H9 (cell line): ENCODE data around the gene SEMA6C. TPM values are rescaled to one million over a fixed set of nuclear protein-coding genes. Genes with fewer than 3 reads are reported as not detected.

Source experiments
- DNase-seq: peaks from one replicate; pipeline ENCODE4 v3.0.0-alpha.2; 2017
- H2AFZ ChIP-seq: one replicate; pipeline ENCODE4 v1.6.1; 2013; ENCODE audit warnings: mild to moderate bottlenecking, low read length, control low read depth, moderate library complexity
- H2AK5ac ChIP-seq: 2 replicates; pipeline ENCODE4 v1.6.1; 2013; ENCODE audit warnings: low read length, control low read depth, mixed read lengths; ENCODE audit not compliant: insufficient read length
- H2BK120ac ChIP-seq: one replicate; pipeline ENCODE4 v1.6.1; 2013; ENCODE audit warnings: low read depth, mild to moderate bottlenecking, low read length, control low read depth, inconsistent platforms; ENCODE audit not compliant: poor library complexity, severe bottlenecking
- H2BK12ac ChIP-seq: 2 replicates; pipeline ENCODE4 v1.6.1; 2013; ENCODE audit warnings: low read length, control low read depth, mixed read lengths, low read depth; ENCODE audit not compliant: insufficient read length
- H2BK15ac ChIP-seq: 2 replicates; pipeline ENCODE4 v1.6.1; 2013; ENCODE audit warnings: low read depth, low read length, control low read depth
- H2BK20ac ChIP-seq: one replicate; pipeline ENCODE4 v1.6.1; 2013; ENCODE audit warnings: low read depth, mild to moderate bottlenecking, low read length, control low read depth, inconsistent platforms; ENCODE audit not compliant: poor library complexity, severe bottlenecking
- H2BK5ac ChIP-seq: 2 replicates; pipeline ENCODE4 v1.6.1; 2013; ENCODE audit warnings: low read length, control low read depth, mixed read lengths; ENCODE audit not compliant: insufficient read length
- H3K14ac ChIP-seq: 2 replicates; pipeline ENCODE4 v1.6.1; 2013; ENCODE audit warnings: low read length, control low read depth; ENCODE audit not compliant: insufficient read depth
- H3K18ac ChIP-seq: 2 replicates; pipeline ENCODE4 v1.6.1; 2013; ENCODE audit warnings: low read depth, mild to moderate bottlenecking, mixed read lengths, low read length, control low read depth; ENCODE audit not compliant: insufficient read length
- H3K23ac ChIP-seq: 2 replicates; pipeline ENCODE4 v1.6.1; 2013; ENCODE audit warnings: low read length, control low read depth, mixed read lengths, low read depth; ENCODE audit not compliant: insufficient read length
- H3K23me2 ChIP-seq: 2 replicates; pipeline ENCODE4 v1.6.1; 2013; ENCODE audit warnings: low read depth, mild to moderate bottlenecking, mixed read lengths, low read length, control low read depth; ENCODE audit not compliant: insufficient read length, poor library complexity, severe bottlenecking
- H3K27ac ChIP-seq: 2 replicates; pipeline ENCODE4 v1.5.1; 2013; ENCODE audit warnings: low read length, control low read depth, mixed read lengths, low read depth; ENCODE audit not compliant: insufficient read length
- H3K27me3 ChIP-seq: 2 replicates; pipeline ENCODE4 v1.6.1; 2013; ENCODE audit warnings: low read length, control low read depth, inconsistent platforms; ENCODE audit not compliant: insufficient read depth
- H3K4ac ChIP-seq: 2 replicates; pipeline ENCODE4 v1.6.1; 2013; ENCODE audit warnings: low read depth, mild to moderate bottlenecking, control low read depth, inconsistent platforms, low read length, moderate library complexity
- H3K4me1 ChIP-seq: 2 replicates; pipeline ENCODE4 v1.6.1; 2013; ENCODE audit warnings: low read length, control low read depth, inconsistent platforms; ENCODE audit not compliant: insufficient read depth
- H3K4me2 ChIP-seq: 2 replicates; pipeline ENCODE4 v1.6.1; 2013; ENCODE audit warnings: low read length, control low read depth, mixed read lengths; ENCODE audit not compliant: insufficient read length, insufficient read depth
- H3K56ac ChIP-seq: 2 replicates; pipeline ENCODE4 v1.6.1; 2013; ENCODE audit warnings: low read depth, mild to moderate bottlenecking, mixed read lengths, low read length, control low read depth; ENCODE audit not compliant: insufficient read length
- H3K79me1 ChIP-seq: 2 replicates; pipeline ENCODE4 v1.6.1; 2013; ENCODE audit warnings: low read depth, mild to moderate bottlenecking, moderate library complexity, low read length, control low read depth, inconsistent platforms; ENCODE audit not compliant: insufficient read depth, poor library complexity, severe bottlenecking
- H3K79me2 ChIP-seq: 2 replicates; pipeline ENCODE4 v1.6.1; 2013; ENCODE audit warnings: low read length, control low read depth, inconsistent platforms; ENCODE audit not compliant: insufficient read depth
- H3K9ac ChIP-seq: 2 replicates; pipeline ENCODE4 v1.6.1; 2013; ENCODE audit warnings: low read length, control low read depth, mixed read lengths; ENCODE audit not compliant: insufficient read length; ENCODE audit errors: extremely low read depth
- H3K9me3 ChIP-seq: one replicate; pipeline ENCODE4 v1.6.1; 2013; ENCODE audit warnings: low read depth, low read length, inconsistent platforms; ENCODE audit not compliant: control insufficient read depth
- H3T11ph ChIP-seq: one replicate; pipeline ENCODE4 v1.6.1; 2013; ENCODE audit warnings: mild to moderate bottlenecking, low read length, control low read depth, inconsistent platforms
- H4K20me1 ChIP-seq: one replicate; pipeline ENCODE4 v1.6.1; 2013; ENCODE audit not compliant: control insufficient read depth, insufficient read length, insufficient read depth
- H4K5ac ChIP-seq: 2 replicates; pipeline ENCODE4 v1.6.1; 2013; ENCODE audit warnings: low read depth, mild to moderate bottlenecking, mixed read lengths, low read length, control low read depth; ENCODE audit not compliant: insufficient read length
- H4K8ac ChIP-seq: replicated peaks from 2 replicates; pipeline ENCODE4 v1.6.1; 2013; ENCODE audit warnings: low read length, control low read depth, mixed read lengths, low read depth; ENCODE audit not compliant: insufficient read length
- H4K91ac ChIP-seq: 2 replicates; pipeline ENCODE4 v1.6.1; 2013; ENCODE audit warnings: low read depth, mild to moderate bottlenecking, moderate library complexity, mixed read lengths, low read length, control low read depth; ENCODE audit not compliant: insufficient read length
- H3K27ac Mint-ChIP-seq, 3 experiments: 2 replicates in 2 of 3; 3 replicates in 1 of 3; pipeline ENCODE4 v1.8.0; 2020 to 2021; ENCODE audit warnings: mixed read lengths in 3 of 3, mild to moderate bottlenecking in 1 of 3, moderate library complexity in 1 of 3
- H3K27me3 Mint-ChIP-seq: 2 replicates; pipeline ENCODE4 v1.8.0; 2021; ENCODE audit warnings: low read depth, mild to moderate bottlenecking, moderate library complexity, mixed read lengths
- H3K36me3 Mint-ChIP-seq, 3 experiments: 2 replicates in 2 of 3; 3 replicates in 1 of 3; pipeline ENCODE4 v1.8.0; 2020 to 2021; ENCODE audit warnings: low read depth in 3 of 3, mixed read lengths in 3 of 3; ENCODE audit not compliant: insufficient read depth in 1 of 3
- H3K4me1 Mint-ChIP-seq, 2 experiments: 2 replicates each; pipeline ENCODE4 v1.8.0; 2020; ENCODE audit warnings: mixed read lengths in 2 of 2
- H3K4me3 Mint-ChIP-seq, 2 experiments: 2 replicates in 1 of 2; 3 replicates in 1 of 2; pipeline ENCODE4 v1.8.0; 2020 to 2021; ENCODE audit warnings: mild to moderate bottlenecking in 2 of 2, mixed read lengths in 2 of 2, moderate library complexity in 1 of 2
- H3K9me3 Mint-ChIP-seq, 2 experiments: 2 replicates in 1 of 2; 3 replicates in 1 of 2; pipeline ENCODE4 v1.8.0; 2020; ENCODE audit warnings: mild to moderate bottlenecking in 2 of 2, mixed read lengths in 2 of 2, moderate library complexity in 1 of 2
- WGBS: extraction: QIAGEN DNeasy Blood & Tissue Kit; methylation state at CpG from one replicate; pipeline ENCODE4 v1.1.7; 2013; ENCODE audit warnings: missing lambda C conversion rate, low lambda C conversion rate, mixed read lengths; ENCODE audit not compliant: insufficient read length; ENCODE audit errors: extremely low coverage; 5-methylcytosine and 5-hydroxymethylcytosine counted together
- total RNA-seq: library from RNA; stranded (reverse); gene quantifications from 2 replicates; pipeline ENCODE4 v1.2.1, GENCODE V29; 2021
- TF ChIP-seq, protein P1 (sequence below): fragments of 200-600 bp; sonication (generic); conservative IDR thresholded peaks from 3 replicates; pipeline ENCODE4 v1.8.0; 2021; ENCODE audit warnings: antibody characterized with exemption, mild to moderate bottlenecking

The SEMA6C gene
- total RNA-seq, 1 experiment from 2014 or later: 12.3 TPM

- peak overlapping the region in 1 of 3 experiments; percentile 59; a peak in 1 of 7 replicates for H3K27ac Mint-ChIP-seq
- peaks cover 5 to 29% (median 21%) of the 10 kb centered on the region in 3 experiments; a peak in 6 of 7 replicates for H3K36me3 Mint-ChIP-seq
- Histone ChIP-seq H3K9ac (no peak overlapping the region), H3T11ph (no peak overlapping the region), H4K5ac (no peak overlapping the region), H3K4me2 (no peak overlapping the region), H3K23ac (no peak overlapping the region), H3K4me1 (no peaks in the 10 kb centered on the region), H2AK5ac (no peak overlapping the region), H2BK12ac (no peak overlapping the region), H3K27me3 (no peaks in the 10 kb centered on the region), H3K9me3 (no peaks in the 10 kb centered on the region), H3K56ac (no peak overlapping the region), H4K91ac (no peak overlapping the region), H4K20me1 (no peaks in the 10 kb centered on the region), H3K23me2 (no peaks in the 10 kb centered on the region), H3K79me2 (no peaks in the 10 kb centered on the region), H3K14ac (no peak overlapping the region), H2BK20ac (no peak overlapping the region), H3K27ac (no peak overlapping the region), H3K18ac (no peak overlapping the region), H3K79me1 (no peaks in the 10 kb centered on the region), H2BK120ac (no peak overlapping the region), H3K4ac (no peak overlapping the region), H4K8ac (no peak overlapping the region), H2BK5ac (no peak overlapping the region), H2AFZ (no peak overlapping the region), H2BK15ac (no peak overlapping the region)
- no CpG with 5 or more reads among the region's 22 CpGs for WGBS
- H3K4me3 Mint-ChIP-seq: no peak overlapping the region
- H3K4me1 Mint-ChIP-seq: peaks cover 9 to 10% of the 10 kb centered on the region in 2 experiments; a peak in 3 of 4 replicates
- TF ChIP-seq, protein P1, sequence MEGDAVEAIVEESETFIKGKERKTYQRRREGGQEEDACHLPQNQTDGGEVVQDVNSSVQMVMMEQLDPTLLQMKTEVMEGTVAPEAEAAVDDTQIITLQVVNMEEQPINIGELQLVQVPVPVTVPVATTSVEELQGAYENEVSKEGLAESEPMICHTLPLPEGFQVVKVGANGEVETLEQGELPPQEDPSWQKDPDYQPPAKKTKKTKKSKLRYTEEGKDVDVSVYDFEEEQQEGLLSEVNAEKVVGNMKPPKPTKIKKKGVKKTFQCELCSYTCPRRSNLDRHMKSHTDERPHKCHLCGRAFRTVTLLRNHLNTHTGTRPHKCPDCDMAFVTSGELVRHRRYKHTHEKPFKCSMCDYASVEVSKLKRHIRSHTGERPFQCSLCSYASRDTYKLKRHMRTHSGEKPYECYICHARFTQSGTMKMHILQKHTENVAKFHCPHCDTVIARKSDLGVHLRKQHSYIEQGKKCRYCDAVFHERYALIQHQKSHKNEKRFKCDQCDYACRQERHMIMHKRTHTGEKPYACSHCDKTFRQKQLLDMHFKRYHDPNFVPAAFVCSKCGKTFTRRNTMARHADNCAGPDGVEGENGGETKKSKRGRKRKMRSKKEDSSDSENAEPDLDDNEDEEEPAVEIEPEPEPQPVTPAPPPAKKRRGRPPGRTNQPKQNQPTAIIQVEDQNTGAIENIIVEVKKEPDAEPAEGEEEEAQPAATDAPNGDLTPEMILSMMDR: no peak
- H3K27me3 Mint-ChIP-seq: no peaks in the 10 kb centered on the region
- no peak for DNase-seq
- H3K9me3 Mint-ChIP-seq: no peaks in the 10 kb centered on the region; a peak in 1 of 5 replicates
Observed at GRCh38 chr1:151158751-151159251, 12.4 kb upstream of the SEMA6C start.
